H9 (cell line): ENCODE data around the gene CLDN20. TPM values are rescaled to one million over a fixed set of nuclear protein-coding genes. Genes with fewer than 3 reads are reported as not detected.

Source experiments
- DNase-seq: peaks from one replicate; pipeline ENCODE4 v3.0.0-alpha.2; 2017
- H2AFZ ChIP-seq: one replicate; pipeline ENCODE4 v1.6.1; 2013; ENCODE audit warnings: mild to moderate bottlenecking, low read length, control low read depth, moderate library complexity
- H2AK5ac ChIP-seq: 2 replicates; pipeline ENCODE4 v1.6.1; 2013; ENCODE audit warnings: low read length, control low read depth, mixed read lengths; ENCODE audit not compliant: insufficient read length
- H2BK120ac ChIP-seq: one replicate; pipeline ENCODE4 v1.6.1; 2013; ENCODE audit warnings: low read depth, mild to moderate bottlenecking, low read length, control low read depth, inconsistent platforms; ENCODE audit not compliant: poor library complexity, severe bottlenecking
- H2BK12ac ChIP-seq: 2 replicates; pipeline ENCODE4 v1.6.1; 2013; ENCODE audit warnings: low read length, control low read depth, mixed read lengths, low read depth; ENCODE audit not compliant: insufficient read length
- H2BK15ac ChIP-seq: 2 replicates; pipeline ENCODE4 v1.6.1; 2013; ENCODE audit warnings: low read depth, low read length, control low read depth
- H2BK20ac ChIP-seq: one replicate; pipeline ENCODE4 v1.6.1; 2013; ENCODE audit warnings: low read depth, mild to moderate bottlenecking, low read length, control low read depth, inconsistent platforms; ENCODE audit not compliant: poor library complexity, severe bottlenecking
- H2BK5ac ChIP-seq: 2 replicates; pipeline ENCODE4 v1.6.1; 2013; ENCODE audit warnings: low read length, control low read depth, mixed read lengths; ENCODE audit not compliant: insufficient read length
- H3K14ac ChIP-seq: 2 replicates; pipeline ENCODE4 v1.6.1; 2013; ENCODE audit warnings: low read length, control low read depth; ENCODE audit not compliant: insufficient read depth
- H3K18ac ChIP-seq: 2 replicates; pipeline ENCODE4 v1.6.1; 2013; ENCODE audit warnings: low read depth, mild to moderate bottlenecking, mixed read lengths, low read length, control low read depth; ENCODE audit not compliant: insufficient read length
- H3K23ac ChIP-seq: 2 replicates; pipeline ENCODE4 v1.6.1; 2013; ENCODE audit warnings: low read length, control low read depth, mixed read lengths, low read depth; ENCODE audit not compliant: insufficient read length
- H3K23me2 ChIP-seq: 2 replicates; pipeline ENCODE4 v1.6.1; 2013; ENCODE audit warnings: low read depth, mild to moderate bottlenecking, mixed read lengths, low read length, control low read depth; ENCODE audit not compliant: insufficient read length, poor library complexity, severe bottlenecking
- H3K27ac ChIP-seq: 2 replicates; pipeline ENCODE4 v1.5.1; 2013; ENCODE audit warnings: low read length, control low read depth, mixed read lengths, low read depth; ENCODE audit not compliant: insufficient read length
- H3K27me3 ChIP-seq: 2 replicates; pipeline ENCODE4 v1.6.1; 2013; ENCODE audit warnings: low read length, control low read depth, inconsistent platforms; ENCODE audit not compliant: insufficient read depth
- H3K4ac ChIP-seq: 2 replicates; pipeline ENCODE4 v1.6.1; 2013; ENCODE audit warnings: low read depth, mild to moderate bottlenecking, control low read depth, inconsistent platforms, low read length, moderate library complexity
- H3K4me1 ChIP-seq: 2 replicates; pipeline ENCODE4 v1.6.1; 2013; ENCODE audit warnings: low read length, control low read depth, inconsistent platforms; ENCODE audit not compliant: insufficient read depth
- H3K4me2 ChIP-seq: 2 replicates; pipeline ENCODE4 v1.6.1; 2013; ENCODE audit warnings: low read length, control low read depth, mixed read lengths; ENCODE audit not compliant: insufficient read length, insufficient read depth
- H3K56ac ChIP-seq: 2 replicates; pipeline ENCODE4 v1.6.1; 2013; ENCODE audit warnings: low read depth, mild to moderate bottlenecking, mixed read lengths, low read length, control low read depth; ENCODE audit not compliant: insufficient read length
- H3K79me1 ChIP-seq: 2 replicates; pipeline ENCODE4 v1.6.1; 2013; ENCODE audit warnings: low read depth, mild to moderate bottlenecking, moderate library complexity, low read length, control low read depth, inconsistent platforms; ENCODE audit not compliant: insufficient read depth, poor library complexity, severe bottlenecking
- H3K79me2 ChIP-seq: 2 replicates; pipeline ENCODE4 v1.6.1; 2013; ENCODE audit warnings: low read length, control low read depth, inconsistent platforms; ENCODE audit not compliant: insufficient read depth
- H3K9ac ChIP-seq: 2 replicates; pipeline ENCODE4 v1.6.1; 2013; ENCODE audit warnings: low read length, control low read depth, mixed read lengths; ENCODE audit not compliant: insufficient read length; ENCODE audit errors: extremely low read depth
- H3K9me3 ChIP-seq: one replicate; pipeline ENCODE4 v1.6.1; 2013; ENCODE audit warnings: low read depth, low read length, inconsistent platforms; ENCODE audit not compliant: control insufficient read depth
- H3T11ph ChIP-seq: one replicate; pipeline ENCODE4 v1.6.1; 2013; ENCODE audit warnings: mild to moderate bottlenecking, low read length, control low read depth, inconsistent platforms
- H4K20me1 ChIP-seq: one replicate; pipeline ENCODE4 v1.6.1; 2013; ENCODE audit not compliant: control insufficient read depth, insufficient read length, insufficient read depth
- H4K5ac ChIP-seq: 2 replicates; pipeline ENCODE4 v1.6.1; 2013; ENCODE audit warnings: low read depth, mild to moderate bottlenecking, mixed read lengths, low read length, control low read depth; ENCODE audit not compliant: insufficient read length
- H4K8ac ChIP-seq: replicated peaks from 2 replicates; pipeline ENCODE4 v1.6.1; 2013; ENCODE audit warnings: low read length, control low read depth, mixed read lengths, low read depth; ENCODE audit not compliant: insufficient read length
- H4K91ac ChIP-seq: 2 replicates; pipeline ENCODE4 v1.6.1; 2013; ENCODE audit warnings: low read depth, mild to moderate bottlenecking, moderate library complexity, mixed read lengths, low read length, control low read depth; ENCODE audit not compliant: insufficient read length
- H3K27ac Mint-ChIP-seq, 3 experiments: 2 replicates in 2 of 3; 3 replicates in 1 of 3; pipeline ENCODE4 v1.8.0; 2020 to 2021; ENCODE audit warnings: mixed read lengths in 3 of 3, mild to moderate bottlenecking in 1 of 3, moderate library complexity in 1 of 3
- H3K27me3 Mint-ChIP-seq: 2 replicates; pipeline ENCODE4 v1.8.0; 2021; ENCODE audit warnings: low read depth, mild to moderate bottlenecking, moderate library complexity, mixed read lengths
- H3K36me3 Mint-ChIP-seq, 3 experiments: 2 replicates in 2 of 3; 3 replicates in 1 of 3; pipeline ENCODE4 v1.8.0; 2020 to 2021; ENCODE audit warnings: low read depth in 3 of 3, mixed read lengths in 3 of 3; ENCODE audit not compliant: insufficient read depth in 1 of 3
- H3K4me1 Mint-ChIP-seq, 2 experiments: 2 replicates each; pipeline ENCODE4 v1.8.0; 2020; ENCODE audit warnings: mixed read lengths in 2 of 2
- H3K4me3 Mint-ChIP-seq, 2 experiments: 2 replicates in 1 of 2; 3 replicates in 1 of 2; pipeline ENCODE4 v1.8.0; 2020 to 2021; ENCODE audit warnings: mild to moderate bottlenecking in 2 of 2, mixed read lengths in 2 of 2, moderate library complexity in 1 of 2
- H3K9me3 Mint-ChIP-seq, 2 experiments: 2 replicates in 1 of 2; 3 replicates in 1 of 2; pipeline ENCODE4 v1.8.0; 2020; ENCODE audit warnings: mild to moderate bottlenecking in 2 of 2, mixed read lengths in 2 of 2, moderate library complexity in 1 of 2
- CTCF ChIP-seq: fragments of 200-600 bp; sonication (generic); conservative IDR thresholded peaks from 3 replicates; pipeline ENCODE4 v1.8.0; 2021; ENCODE audit warnings: antibody characterized with exemption, mild to moderate bottlenecking
- WGBS: extraction: QIAGEN DNeasy Blood & Tissue Kit; methylation state at CpG from one replicate; pipeline ENCODE4 v1.1.7; 2013; ENCODE audit warnings: missing lambda C conversion rate, low lambda C conversion rate, mixed read lengths; ENCODE audit not compliant: insufficient read length; ENCODE audit errors: extremely low coverage; 5-methylcytosine and 5-hydroxymethylcytosine counted together
- total RNA-seq: library from RNA; stranded (reverse); gene quantifications from 2 replicates; pipeline ENCODE4 v1.2.1, GENCODE V29; 2021

The CLDN20 gene
- total RNA-seq, 1 experiment from 2014 or later, result not detected

DNA sequence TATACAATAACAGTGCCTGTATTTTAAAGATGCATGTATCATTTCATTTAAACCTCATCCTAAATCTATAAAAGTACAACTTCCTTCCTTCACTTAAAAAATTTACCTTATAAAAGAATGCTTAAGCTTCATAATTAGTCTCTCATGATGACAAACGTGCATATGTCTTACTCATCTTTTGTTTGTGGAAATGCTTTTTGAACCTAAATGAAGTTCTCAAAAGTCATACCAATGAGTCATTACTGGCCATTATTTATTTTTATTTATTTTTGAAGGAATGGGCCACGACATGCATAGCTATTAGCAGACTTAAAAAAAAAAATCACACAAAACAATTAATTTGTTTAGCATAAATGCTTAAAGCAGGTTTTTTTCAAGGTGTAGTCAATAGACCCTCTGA lies 46.8 kb downstream of the CLDN20 start:
- H3K9ac ChIP-seq, result no peak overlapping the region
- H3K4me1 ChIP-seq, result no peaks in the 10 kb centered on the region
- no peak for DNase-seq

More for the DNA sequence above, 46.8 kb downstream of the CLDN20 start:
- no peak overlapping the region for H4K5ac ChIP-seq
- H3K36me3 Mint-ChIP-seq, result peaks cover 15 to 47% (median 47%) of the 10 kb centered on the region in 3 experiments
- H3K27me3 Mint-ChIP-seq, result no peaks in the 10 kb centered on the region
- no peak overlapping the region for H3K18ac ChIP-seq
- no peak overlapping the region for H2BK15ac ChIP-seq
- no peak overlapping the region for H3K4me3 Mint-ChIP-seq
- no peak overlapping the region for H2BK5ac ChIP-seq
- H3K23ac ChIP-seq, result no peak overlapping the region
- no peak overlapping the region for H3K14ac ChIP-seq
- no peak overlapping the region for H2AFZ ChIP-seq
- no peak overlapping the region for H3T11ph ChIP-seq
- no peak overlapping the region for H4K91ac ChIP-seq
- no peak overlapping the region for H4K8ac ChIP-seq
- peaks cover 7 to 15% of the 10 kb centered on the region in 2 experiments for H3K4me1 Mint-ChIP-seq
- TF ChIP-seq CTCF, result no peak
- no peak overlapping the region; a peak in 1 of 7 replicates for H3K27ac Mint-ChIP-seq
- H2BK120ac ChIP-seq, result no peak overlapping the region
- H3K4me2 ChIP-seq, result no peak overlapping the region
- H3K23me2 ChIP-seq, result peaks cover 2% of the 10 kb centered on the region
- no peaks in the 10 kb centered on the region for H3K9me3 ChIP-seq
- no peaks in the 10 kb centered on the region for H4K20me1 ChIP-seq
- no peaks in the 10 kb centered on the region for H3K79me1 ChIP-seq
- no peak overlapping the region for H2AK5ac ChIP-seq
- H2BK12ac ChIP-seq, result no peak overlapping the region
- no peaks in the 10 kb centered on the region for H3K27me3 ChIP-seq
- H3K9me3 Mint-ChIP-seq, result no peaks in the 10 kb centered on the region
- no peak overlapping the region for H2BK20ac ChIP-seq
- no peaks in the 10 kb centered on the region for H3K79me2 ChIP-seq
- no peak overlapping the region for H3K4ac ChIP-seq
- no CpG with 5 or more reads among the region's 2 CpGs for WGBS
- H3K27ac ChIP-seq, result no peak overlapping the region
- no peak overlapping the region for H3K56ac ChIP-seq
